Fibroblast of the aortic adventitia (primary cell): Measurements from ENCODE around the gene PNPLA3. TPM values are rescaled to one million over a fixed set of nuclear protein-coding genes. Genes with fewer than 3 reads are reported as not detected.
A peak's percentile ranks its signal among the peaks of the same experiment; 100 is the strongest.

Source experiments
- DNase-seq: peaks from one replicate; pipeline ENCODE4 v3.0.0-alpha.2; 2010; ENCODE audit warnings: low read depth
- H3K4me3 ChIP-seq: 2 replicates; pipeline ENCODE4 v1.5.1; 2011; ENCODE audit warnings: low read depth, mild to moderate bottlenecking, control low read depth, low read length, moderate library complexity
- total RNA-seq: library from RNA; depleted of rRNA; stranded (reverse); fragments of >200 nt; gene quantifications from 2 replicates; pipeline ENCODE4 v1.2.3, GENCODE V29; 2012; ENCODE audit warnings: low replicate concordance
- TF ChIP-seq, protein P1 (sequence below): IDR thresholded peaks from 2 replicates; pipeline ENCODE4 v1.5.1; 2011; ENCODE audit warnings: mild to moderate bottlenecking, low read length, control low read depth, inconsistent platforms; ENCODE audit not compliant: insufficient read depth

PNPLA3 gene
- total RNA-seq, 1 donor: 2.9 TPM

DNA sequence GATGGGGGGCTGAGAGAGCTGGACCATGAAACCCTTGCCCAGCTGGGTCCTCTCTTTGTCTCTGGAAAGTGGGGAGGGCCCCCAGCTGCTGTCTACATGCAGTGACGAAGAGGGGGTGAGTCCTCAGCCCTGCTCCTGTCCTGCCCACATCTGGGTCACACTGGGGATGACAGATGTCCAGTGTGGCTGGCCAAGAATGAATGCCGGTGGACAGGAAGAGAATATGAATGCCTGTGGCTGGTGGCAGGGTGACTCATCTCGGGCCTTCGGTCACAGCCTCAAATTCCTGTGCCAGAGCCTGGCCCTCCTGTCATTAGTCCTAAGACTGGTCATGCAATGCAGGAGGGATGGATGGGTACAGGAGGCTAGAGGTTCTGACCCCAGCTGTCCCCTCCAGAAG, 2.2 kb upstream of the PNPLA3 start:
- no peak overlapping the region for H3K4me3 ChIP-seq
- TF ChIP-seq, protein P1, sequence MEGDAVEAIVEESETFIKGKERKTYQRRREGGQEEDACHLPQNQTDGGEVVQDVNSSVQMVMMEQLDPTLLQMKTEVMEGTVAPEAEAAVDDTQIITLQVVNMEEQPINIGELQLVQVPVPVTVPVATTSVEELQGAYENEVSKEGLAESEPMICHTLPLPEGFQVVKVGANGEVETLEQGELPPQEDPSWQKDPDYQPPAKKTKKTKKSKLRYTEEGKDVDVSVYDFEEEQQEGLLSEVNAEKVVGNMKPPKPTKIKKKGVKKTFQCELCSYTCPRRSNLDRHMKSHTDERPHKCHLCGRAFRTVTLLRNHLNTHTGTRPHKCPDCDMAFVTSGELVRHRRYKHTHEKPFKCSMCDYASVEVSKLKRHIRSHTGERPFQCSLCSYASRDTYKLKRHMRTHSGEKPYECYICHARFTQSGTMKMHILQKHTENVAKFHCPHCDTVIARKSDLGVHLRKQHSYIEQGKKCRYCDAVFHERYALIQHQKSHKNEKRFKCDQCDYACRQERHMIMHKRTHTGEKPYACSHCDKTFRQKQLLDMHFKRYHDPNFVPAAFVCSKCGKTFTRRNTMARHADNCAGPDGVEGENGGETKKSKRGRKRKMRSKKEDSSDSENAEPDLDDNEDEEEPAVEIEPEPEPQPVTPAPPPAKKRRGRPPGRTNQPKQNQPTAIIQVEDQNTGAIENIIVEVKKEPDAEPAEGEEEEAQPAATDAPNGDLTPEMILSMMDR: no peak
- peak; percentile 42 for DNase-seq

DNA sequence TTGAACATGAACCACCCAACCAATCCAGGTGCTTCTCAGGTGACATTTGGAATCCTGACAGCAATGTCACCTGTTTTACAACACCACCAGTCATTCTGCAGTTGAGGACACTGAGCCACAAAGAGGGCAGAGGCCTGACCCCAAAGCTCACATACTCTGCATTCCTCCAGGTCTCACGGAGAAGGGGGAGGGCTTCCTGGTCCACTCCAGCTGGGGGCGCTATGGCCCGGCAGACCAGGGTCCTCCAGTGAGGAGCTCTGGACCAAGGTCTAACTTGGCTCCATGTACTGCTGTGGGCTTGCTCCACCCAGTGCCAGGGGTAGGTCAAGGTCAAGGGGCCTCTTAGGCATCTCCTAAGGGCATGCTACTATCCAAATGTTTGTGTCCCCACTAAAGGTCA, 1.5 kb upstream of the PNPLA3 start:
- DNase-seq: no peak
- no peak overlapping the region for H3K4me3 ChIP-seq
- TF ChIP-seq, protein P1: no peak

DNA sequence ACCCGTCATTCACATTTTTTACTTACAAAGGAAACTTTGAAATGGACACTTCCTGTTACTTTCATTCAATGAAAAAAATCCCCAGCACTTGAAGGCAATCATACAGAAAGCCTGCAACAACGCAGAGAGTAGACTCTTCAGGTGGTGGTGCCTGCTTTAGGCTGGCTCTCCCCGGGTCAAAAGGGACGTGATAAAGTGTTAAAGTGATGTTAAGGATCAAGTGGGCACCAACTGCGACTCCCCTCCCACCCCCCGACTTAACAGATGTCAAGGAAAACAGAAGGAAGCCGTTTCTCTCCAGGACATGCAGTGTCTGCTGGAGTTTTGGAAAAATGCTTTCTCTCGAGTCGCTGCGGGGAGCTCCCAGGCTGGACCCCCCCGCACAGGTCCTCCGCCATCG, 414 bp upstream of the PNPLA3 start:
- DNase-seq: peak; percentile 22
- TF ChIP-seq, protein P1: no peak
- peak overlapping the region; percentile 55 for H3K4me3 ChIP-seq

DNA sequence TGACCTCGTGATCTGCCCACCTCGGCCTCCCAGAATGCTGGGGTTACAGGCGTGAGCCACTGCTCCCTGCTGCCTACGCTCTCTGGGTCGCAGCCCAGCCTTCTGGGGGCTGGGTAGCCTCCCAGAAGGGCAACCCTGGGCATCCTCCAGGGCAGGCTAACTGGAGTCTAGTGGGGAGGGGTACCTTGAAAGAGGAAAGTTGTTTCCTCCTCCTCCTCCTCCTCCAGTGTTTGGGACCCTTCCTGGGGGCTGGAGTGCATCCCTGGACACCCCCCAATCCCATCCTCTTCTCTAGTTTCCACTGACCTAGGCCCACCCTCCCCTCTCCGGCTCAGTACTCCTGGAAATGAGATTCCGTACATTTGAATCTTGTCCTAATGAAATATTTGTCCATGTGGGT, 1.3 kb downstream of the PNPLA3 start:
- H3K4me3 ChIP-seq: no peak overlapping the region
- DNase-seq: no peak
- TF ChIP-seq, protein P1: no peak

DNA sequence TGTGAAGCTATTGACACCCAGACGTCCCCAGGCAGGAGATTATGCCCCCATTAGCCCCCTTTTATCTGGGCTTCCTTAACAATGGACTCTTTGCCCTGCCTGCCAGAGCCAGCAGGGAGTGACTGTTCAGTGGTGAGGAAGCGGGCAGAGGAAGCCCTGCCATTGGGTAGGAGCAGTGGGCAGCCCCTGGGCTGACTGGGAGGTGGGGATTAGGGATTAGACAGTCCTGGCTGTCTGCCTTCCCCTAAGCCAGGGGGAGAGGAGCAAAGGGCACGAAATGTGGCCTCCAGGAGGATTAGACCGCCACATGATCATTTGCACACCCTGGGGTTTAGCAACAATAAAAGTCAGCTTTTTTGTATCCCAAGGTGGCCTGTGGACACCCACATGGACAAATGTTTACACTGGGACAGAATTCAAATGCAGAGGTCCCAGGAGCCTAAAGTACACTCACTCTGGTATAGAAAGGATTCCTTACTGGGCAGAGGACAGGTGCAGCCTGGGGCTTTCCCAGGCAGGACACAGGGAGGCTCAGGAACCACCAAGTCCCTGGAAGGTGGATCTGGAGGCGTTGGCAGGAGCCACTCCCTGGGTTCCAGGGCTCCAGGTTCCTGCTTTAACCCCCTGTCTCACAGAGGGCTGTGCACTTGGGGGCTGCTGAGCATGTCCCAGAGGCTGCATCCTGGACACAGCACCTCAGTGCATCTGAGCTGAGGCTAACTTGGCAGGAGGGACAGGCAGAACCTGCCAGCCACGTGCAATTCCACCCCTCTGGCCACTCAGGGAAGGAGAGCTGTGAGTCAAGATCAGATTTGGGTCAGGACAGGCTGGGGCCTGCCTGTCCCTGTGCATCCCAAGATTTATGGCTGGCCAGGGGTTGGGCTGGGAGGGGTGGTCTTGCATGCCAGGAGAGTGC, 2.1 kb downstream of the PNPLA3 start:
- no peak overlapping the region for H3K4me3 ChIP-seq
- no peak for DNase-seq
- TF ChIP-seq, protein P1: no peak

DNA sequence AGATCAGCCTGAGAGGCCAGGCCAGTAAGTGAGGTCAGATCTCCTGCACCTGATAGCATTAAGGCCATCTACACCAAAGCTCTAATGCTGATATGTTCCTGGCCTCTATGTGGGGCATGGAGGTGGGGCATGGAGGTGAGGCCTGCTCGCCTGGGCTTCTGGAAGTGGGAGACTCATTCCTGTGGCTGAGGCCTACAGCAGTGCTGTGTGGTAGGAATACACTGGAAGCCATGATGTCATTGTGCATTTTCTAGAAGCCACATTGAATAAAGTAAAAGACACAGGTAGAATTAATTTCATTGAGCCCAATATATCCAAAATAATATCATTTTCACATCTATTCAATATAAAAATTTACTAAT, 2.7 kb downstream of the PNPLA3 start:
- TF ChIP-seq, protein P1: no peak
- H3K4me3 ChIP-seq: no peak overlapping the region
- no peak for DNase-seq
